Tibial artery (tissue), 4 donors: ENCODE results near the gene BHMT.

Experiments
- DNase-seq, 2 donors: peaks; one replicate each; pipeline ENCODE4 v3.0.0-alpha.2; 2019
- H3K27ac ChIP-seq, 2 donors: fragments of 200-600 bp; sonication (generic) in 1 of 2; 1 replicate in 1 of 2; 2 replicates in 1 of 2; pipeline ENCODE4 v1.5.1; 2018 to 2019; ENCODE audit warnings: mild to moderate bottlenecking in 1 of 2
- H3K27me3 ChIP-seq, 2 donors: fragments of 200-600 bp; sonication (generic) in 1 of 2; one replicate each; pipeline versions ENCODE4 v1.5.1 to v1.6.0; 2016 to 2019
- H3K36me3 ChIP-seq, 3 donors: fragments of 200-600 bp; sonication (generic) in 2 of 3; one replicate each; pipeline ENCODE4 v1.5.1; 2016 to 2019; ENCODE audit warnings: mild to moderate bottlenecking in 2 of 3
- H3K4me1 ChIP-seq, 4 donors: fragments of 200-600 bp; sonication (generic) in 2 of 4; 1 replicate in 3 of 4; 2 replicates in 1 of 4; pipeline ENCODE4 v1.5.1; 2016 to 2019
- H3K4me3 ChIP-seq, 2 donors: fragments of 200-600 bp; sonication (generic) in 1 of 2; 1 replicate in 1 of 2; 2 replicates in 1 of 2; pipeline ENCODE4 v1.5.1; 2018 to 2019; ENCODE audit warnings: mild to moderate bottlenecking in 2 of 2
- H3K9me3 ChIP-seq, 3 donors: fragments of 200-600 bp; sonication (generic) in 1 of 3; one replicate each; pipeline ENCODE4 v1.5.1; 2016 to 2019
- intact Hi-C: fragments of 100-400 bp; cut with DNase I; formaldehyde crosslinking; loops from one replicate; pipeline ENCODE4 v1.15.0; 2023; ENCODE audit warnings: low total_unique reads
- TF ChIP-seq, protein P1 (sequence below), 2 experiments: fragments of 200-600 bp in 1 of 2; fragments of 450-650 bp in 1 of 2; IDR thresholded peaks; one replicate each; pipeline ENCODE4 v1.5.1; 2017 to 2019; ENCODE audit warnings: antibody characterized with exemption in 2 of 2, mild to moderate bottlenecking in 1 of 2, moderate library complexity in 1 of 2

BHMT gene

GRCh38 chr5:79140553-79140952 is 28.9 kb downstream of the BHMT start:
- Histone ChIP-seq H3K4me1 (no peaks in the 10 kb centered on the region), H3K27me3 (no peaks in the 10 kb centered on the region), H3K9me3 (no peaks in the 10 kb centered on the region), H3K4me3 (no peak overlapping the region), H3K27ac (no peak overlapping the region), H3K36me3 (no peaks in the 10 kb centered on the region)
- TF ChIP-seq, protein P1, sequence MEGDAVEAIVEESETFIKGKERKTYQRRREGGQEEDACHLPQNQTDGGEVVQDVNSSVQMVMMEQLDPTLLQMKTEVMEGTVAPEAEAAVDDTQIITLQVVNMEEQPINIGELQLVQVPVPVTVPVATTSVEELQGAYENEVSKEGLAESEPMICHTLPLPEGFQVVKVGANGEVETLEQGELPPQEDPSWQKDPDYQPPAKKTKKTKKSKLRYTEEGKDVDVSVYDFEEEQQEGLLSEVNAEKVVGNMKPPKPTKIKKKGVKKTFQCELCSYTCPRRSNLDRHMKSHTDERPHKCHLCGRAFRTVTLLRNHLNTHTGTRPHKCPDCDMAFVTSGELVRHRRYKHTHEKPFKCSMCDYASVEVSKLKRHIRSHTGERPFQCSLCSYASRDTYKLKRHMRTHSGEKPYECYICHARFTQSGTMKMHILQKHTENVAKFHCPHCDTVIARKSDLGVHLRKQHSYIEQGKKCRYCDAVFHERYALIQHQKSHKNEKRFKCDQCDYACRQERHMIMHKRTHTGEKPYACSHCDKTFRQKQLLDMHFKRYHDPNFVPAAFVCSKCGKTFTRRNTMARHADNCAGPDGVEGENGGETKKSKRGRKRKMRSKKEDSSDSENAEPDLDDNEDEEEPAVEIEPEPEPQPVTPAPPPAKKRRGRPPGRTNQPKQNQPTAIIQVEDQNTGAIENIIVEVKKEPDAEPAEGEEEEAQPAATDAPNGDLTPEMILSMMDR (IDR thresholded peaks at IDR 0.05) = no peak
- intact Hi-C loops = no loop called here
- no peak for DNase-seq

DNA sequence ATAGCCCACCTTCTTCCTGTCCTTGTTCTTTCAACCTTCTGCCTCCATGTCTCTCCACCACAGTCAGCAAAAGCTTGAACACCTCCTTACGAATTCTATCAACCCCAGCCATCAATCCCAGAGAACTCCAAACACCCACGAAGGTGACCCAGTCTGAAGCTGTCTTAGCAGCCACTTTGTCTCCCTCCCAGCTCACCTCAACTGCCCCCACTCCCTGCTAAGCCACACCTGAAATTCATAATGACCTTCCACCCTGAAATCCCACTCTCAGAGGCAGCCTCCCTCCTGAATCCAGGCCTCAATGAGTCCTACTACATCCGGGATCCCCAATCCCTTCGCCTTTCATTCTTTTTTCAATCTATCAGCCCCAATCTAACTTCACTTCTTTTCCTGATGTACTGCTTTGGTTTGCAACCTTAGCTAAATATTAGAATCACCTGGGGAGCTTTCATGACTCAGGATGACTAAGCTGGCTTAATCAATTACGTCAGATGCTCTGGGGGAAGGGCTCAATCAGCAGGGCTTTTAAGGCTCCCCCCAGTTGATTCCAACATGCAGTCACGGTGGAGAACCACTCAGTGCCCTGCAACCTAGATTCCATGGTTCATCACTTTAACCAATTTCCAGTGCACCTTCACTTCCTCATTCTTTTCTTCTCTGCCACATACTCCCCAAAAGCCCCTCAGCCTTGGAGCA is 32.2 kb downstream of the BHMT start:
- TF ChIP-seq, protein P1 (IDR thresholded peaks at IDR 0.05) = no peak
- Histone ChIP-seq H3K9me3 (no peaks in the 10 kb centered on the region), H3K27ac (no peak overlapping the region), H3K4me3 (no peak overlapping the region), H3K4me1 (no peaks in the 10 kb centered on the region), H3K36me3 (no peaks in the 10 kb centered on the region), H3K27me3 (no peaks in the 10 kb centered on the region)
- no peak for DNase-seq
- intact Hi-C loops = no loop called here

DNA sequence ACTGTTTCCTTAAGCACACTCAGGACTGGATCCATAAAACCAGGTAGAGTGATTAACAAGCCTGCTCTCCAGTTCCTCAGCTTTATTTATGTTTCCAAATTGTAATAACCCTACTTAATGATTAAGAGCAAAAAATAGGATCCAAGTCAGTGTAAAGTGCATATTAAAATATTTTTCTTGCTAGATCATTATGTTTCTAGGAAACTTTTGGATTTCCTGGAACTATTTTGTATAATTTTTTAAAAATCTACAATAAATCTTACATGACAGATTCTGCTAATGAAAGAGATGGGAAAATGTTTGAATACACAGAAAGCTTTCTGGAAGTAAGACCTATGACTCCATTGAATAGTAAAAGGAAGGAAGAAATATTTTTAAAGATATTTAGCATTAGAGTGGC is 35.5 kb downstream of the BHMT start:
- H3K4me3 ChIP-seq = no peak overlapping the region

GRCh38 chr5:79149433-79149832 is 37.8 kb downstream of the BHMT start:
- Histone ChIP-seq H3K27ac (no peak overlapping the region), H3K27me3 (no peaks in the 10 kb centered on the region), H3K4me1 (no peaks in the 10 kb centered on the region), H3K9me3 (no peaks in the 10 kb centered on the region), H3K36me3 (no peaks in the 10 kb centered on the region), H3K4me3 (no peak overlapping the region)
- TF ChIP-seq, protein P1 (IDR thresholded peaks at IDR 0.05) = no peak
- DNase-seq = no peak
- intact Hi-C loops = no loop called here

More for the DNA sequence above, 35.5 kb downstream of the BHMT start:
- Histone ChIP-seq H3K27me3 (no peaks in the 10 kb centered on the region), H3K27ac (no peak overlapping the region), H3K4me1 (no peaks in the 10 kb centered on the region), H3K36me3 (no peaks in the 10 kb centered on the region), H3K9me3 (no peaks in the 10 kb centered on the region)
- DNase-seq = no peak
- intact Hi-C loops = no loop called here
- TF ChIP-seq, protein P1 (IDR thresholded peaks at IDR 0.05) = no peak

DNA sequence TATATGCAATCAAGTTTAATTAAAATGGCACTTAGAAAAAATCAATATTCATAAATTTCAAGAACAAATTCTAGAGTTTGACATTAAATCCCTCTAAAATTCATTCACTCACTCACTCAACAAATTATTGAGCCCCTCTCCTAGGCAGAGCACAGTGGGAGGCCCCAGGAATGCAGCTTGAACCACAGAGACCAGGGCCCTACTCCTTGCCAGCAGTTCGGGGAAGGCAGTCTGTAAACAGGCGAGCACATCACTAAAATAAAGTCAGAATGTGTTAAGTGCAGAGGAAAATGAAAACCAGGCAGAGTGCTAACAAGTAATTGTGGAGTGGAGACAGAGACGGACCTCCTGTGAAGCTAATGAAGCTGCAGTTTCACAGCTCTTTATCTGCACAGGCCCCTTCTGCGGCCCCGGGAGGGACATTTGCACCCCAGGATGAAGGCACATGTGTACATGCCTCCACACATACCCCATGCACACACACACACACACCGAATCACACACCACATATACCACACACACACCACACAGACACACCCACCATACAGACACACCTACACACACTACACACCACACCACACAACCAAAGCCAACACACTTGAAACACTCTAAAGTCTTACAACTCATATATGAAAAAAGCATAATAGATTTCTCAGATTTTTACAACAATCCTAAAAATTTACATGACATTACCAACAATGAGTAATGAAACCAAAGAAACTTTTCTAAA is 40.5 kb downstream of the BHMT start:
- intact Hi-C loops = no loop called here
- no peak overlapping the region for H3K4me3 ChIP-seq
- TF ChIP-seq, protein P1 (IDR thresholded peaks at IDR 0.05) = no peak
- no peak for DNase-seq
- H3K9me3 ChIP-seq = no peaks in the 10 kb centered on the region
- H3K4me1 ChIP-seq = no peaks in the 10 kb centered on the region
- H3K36me3 ChIP-seq = no peaks in the 10 kb centered on the region
- no peak overlapping the region for H3K27ac ChIP-seq
- H3K27me3 ChIP-seq = no peaks in the 10 kb centered on the region
